Measurements from ENCODE around the gene PBX3.

Gene PBX3

GRCh38 chr9:126000731-126001580, 253.8 kb downstream of the PBX3 start:
- no peak for DNase-seq

GRCh38 chr9:126001581-126002225, 254.5 kb downstream of the PBX3 start:
- DNase-seq, result no peak

DNA sequence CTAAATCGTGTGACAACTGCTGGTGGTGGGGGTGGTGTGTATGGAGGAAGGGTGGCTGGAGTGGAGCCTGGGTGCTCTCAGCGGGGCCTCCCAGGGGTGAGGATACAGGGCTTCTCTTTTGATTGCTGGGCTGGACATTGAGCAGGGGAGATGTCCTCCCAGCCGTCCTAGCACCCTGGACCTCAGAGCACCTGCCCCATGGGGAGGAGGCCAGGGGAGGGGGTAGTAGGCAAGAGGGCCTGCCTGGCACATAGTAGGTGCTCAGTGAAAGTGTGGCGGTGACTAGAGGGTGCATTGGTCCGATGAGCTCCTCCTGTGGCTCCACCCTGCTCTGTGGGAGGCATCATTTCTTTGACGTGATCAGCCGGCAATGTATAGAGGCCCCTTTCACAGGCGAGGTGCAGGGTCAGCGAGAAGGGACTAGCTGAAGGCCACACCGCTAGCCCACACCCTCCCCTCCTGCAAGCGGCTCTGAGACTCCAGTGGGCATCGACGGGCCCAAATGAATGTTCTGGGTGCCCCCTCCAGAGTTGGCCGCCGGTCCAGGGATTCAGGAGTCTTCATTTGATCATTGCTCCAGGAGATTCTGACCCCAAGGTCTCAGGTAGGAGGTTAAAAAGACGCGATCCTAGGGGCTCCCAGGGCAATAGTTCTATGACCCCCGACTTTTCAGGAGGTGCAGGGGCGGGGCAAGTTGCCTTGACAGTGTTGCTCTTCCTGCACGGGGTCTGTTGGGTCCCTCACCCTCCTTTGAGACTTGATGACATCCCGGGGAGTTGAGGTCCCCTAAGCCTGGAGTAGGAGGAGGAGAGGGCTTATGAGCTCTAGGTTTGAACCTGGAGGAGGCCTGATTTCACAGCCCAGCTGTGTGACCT, 255.5 kb downstream of the PBX3 start:
- no peak for DNase-seq

GRCh38 chr9:126009047-126009446, 261.9 kb downstream of the PBX3 start:
- DNase-seq, result no peak

- DNase-seq, result no peak
Observed at GRCh38 chr9:126014726-126015125, 267.6 kb downstream of the PBX3 start.

GRCh38 chr9:126015424-126015823, 268.3 kb downstream of the PBX3 start:
- no peak for DNase-seq

GRCh38 chr9:126016579-126017290, 269.6 kb downstream of the PBX3 start:
- DNase-seq, result no peak

All from stimulated activated naive CD4-positive, alpha-beta T cell treated with Interleukin-2 at 50 U/mL for 16 hours (primary cell).